ENCODE results near the gene ROBO1.

The ROBO1 gene

GRCh38 chr3:79367066-79367465, 400.7 kb downstream of the ROBO1 start:
- in situ Hi-C loops (cut with HindIII; ENCODE audit: low sequenced_read_pairs): no loop called here
- H3K4me3 ChIP-seq (ENCODE audit: low read depth, low read length): no peak overlapping the region
- TF ChIP-seq, protein P1, sequence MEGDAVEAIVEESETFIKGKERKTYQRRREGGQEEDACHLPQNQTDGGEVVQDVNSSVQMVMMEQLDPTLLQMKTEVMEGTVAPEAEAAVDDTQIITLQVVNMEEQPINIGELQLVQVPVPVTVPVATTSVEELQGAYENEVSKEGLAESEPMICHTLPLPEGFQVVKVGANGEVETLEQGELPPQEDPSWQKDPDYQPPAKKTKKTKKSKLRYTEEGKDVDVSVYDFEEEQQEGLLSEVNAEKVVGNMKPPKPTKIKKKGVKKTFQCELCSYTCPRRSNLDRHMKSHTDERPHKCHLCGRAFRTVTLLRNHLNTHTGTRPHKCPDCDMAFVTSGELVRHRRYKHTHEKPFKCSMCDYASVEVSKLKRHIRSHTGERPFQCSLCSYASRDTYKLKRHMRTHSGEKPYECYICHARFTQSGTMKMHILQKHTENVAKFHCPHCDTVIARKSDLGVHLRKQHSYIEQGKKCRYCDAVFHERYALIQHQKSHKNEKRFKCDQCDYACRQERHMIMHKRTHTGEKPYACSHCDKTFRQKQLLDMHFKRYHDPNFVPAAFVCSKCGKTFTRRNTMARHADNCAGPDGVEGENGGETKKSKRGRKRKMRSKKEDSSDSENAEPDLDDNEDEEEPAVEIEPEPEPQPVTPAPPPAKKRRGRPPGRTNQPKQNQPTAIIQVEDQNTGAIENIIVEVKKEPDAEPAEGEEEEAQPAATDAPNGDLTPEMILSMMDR (IDR thresholded peaks at IDR 0.05; ENCODE audit: low read depth, low read length): no peak
- DNase-seq (ENCODE audit: low read depth, low spot score): peak; percentile 65

DNA sequence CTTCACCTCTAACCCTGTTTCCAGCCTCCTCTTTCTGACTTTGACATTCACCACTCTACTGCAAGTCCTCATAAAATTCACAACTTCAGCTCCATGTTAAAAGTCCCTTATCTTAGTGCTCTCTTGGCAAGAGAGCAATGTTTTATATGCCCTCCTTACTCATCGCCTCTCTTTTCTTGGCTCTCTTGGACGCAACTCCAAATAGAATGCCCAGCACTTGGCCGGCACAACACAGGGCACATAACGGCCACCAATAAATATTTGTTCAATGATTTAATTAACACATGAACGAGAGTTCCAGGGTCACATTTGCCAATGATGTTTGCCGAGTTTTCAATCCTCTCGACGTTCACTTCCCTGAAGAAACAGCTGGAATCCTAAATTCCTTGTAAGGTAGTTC, 401.4 kb downstream of the ROBO1 start:
- no peak overlapping the region for H3K4me3 ChIP-seq (ENCODE audit: low read depth, low read length)
- in situ Hi-C loops (cut with HindIII; ENCODE audit: low sequenced_read_pairs): no loop called here
- TF ChIP-seq, protein P1 (IDR thresholded peaks at IDR 0.05; ENCODE audit: low read depth, low read length): no peak

GRCh38 chr3:79364784-79365183, 403.0 kb downstream of the ROBO1 start:
- TF ChIP-seq, protein P1 (IDR thresholded peaks at IDR 0.05; ENCODE audit: low read depth, low read length): no peak
- in situ Hi-C loops (cut with HindIII; ENCODE audit: low sequenced_read_pairs): no loop called here
- DNase-seq (ENCODE audit: low read depth, low spot score): no peak
- no peak overlapping the region for H3K4me3 ChIP-seq (ENCODE audit: low read depth, low read length)

More for the DNA sequence above, 401.4 kb downstream of the ROBO1 start:
- DNase-seq (ENCODE audit: low read depth, low spot score): peak; percentile 13

GRCh38 chr3:79362571-79363270, 405.1 kb downstream of the ROBO1 start:
- no peak for DNase-seq (ENCODE audit: low read depth, low spot score)
- H3K4me3 ChIP-seq (ENCODE audit: low read depth, low read length): no peak overlapping the region
- TF ChIP-seq, protein P1 (IDR thresholded peaks at IDR 0.05; ENCODE audit: low read depth, low read length): no peak
- in situ Hi-C loops (cut with HindIII; ENCODE audit: low sequenced_read_pairs): no loop called here

DNA sequence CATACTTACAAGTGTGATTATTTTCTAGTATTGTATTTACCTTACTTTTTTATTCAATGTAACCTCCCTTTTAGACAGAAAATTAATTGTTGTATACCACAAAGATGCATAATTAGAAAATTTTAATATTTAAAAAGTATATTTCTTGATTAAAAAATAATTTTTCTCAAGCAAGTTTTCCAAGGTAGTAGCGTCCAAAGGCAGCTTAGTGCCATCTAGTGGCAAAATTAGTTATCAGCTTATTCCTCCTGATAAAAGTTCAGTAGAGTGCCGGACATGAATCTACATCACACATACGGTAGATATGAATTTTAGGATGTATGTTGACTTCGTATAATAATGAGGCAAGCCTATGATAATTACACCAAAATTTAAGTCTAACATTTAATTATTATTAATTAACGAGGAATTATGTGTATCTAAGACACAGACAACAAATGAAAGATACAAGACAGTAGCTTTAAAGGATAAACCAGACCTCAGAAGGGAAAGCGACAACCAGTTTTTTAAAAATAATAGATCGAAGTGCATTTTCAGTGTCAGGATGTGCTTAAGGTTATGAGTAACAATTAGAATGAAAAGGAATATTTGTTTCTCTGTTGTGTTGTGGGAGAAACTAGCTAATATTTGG, 405.9 kb downstream of the ROBO1 start:
- H3K4me3 ChIP-seq (ENCODE audit: low read depth, low read length): no peak overlapping the region
- TF ChIP-seq, protein P1 (IDR thresholded peaks at IDR 0.05; ENCODE audit: low read depth, low read length): peak; percentile 76
- peak; percentile 71 for DNase-seq (ENCODE audit: low read depth, low spot score)
- in situ Hi-C loops (cut with HindIII; ENCODE audit: low sequenced_read_pairs): no loop called here

GRCh38 chr3:79358327-79358726, 409.5 kb downstream of the ROBO1 start:
- DNase-seq (ENCODE audit: low read depth, low spot score): no peak
- in situ Hi-C loops (cut with HindIII; ENCODE audit: low sequenced_read_pairs): no loop called here
- TF ChIP-seq, protein P1 (IDR thresholded peaks at IDR 0.05; ENCODE audit: low read depth, low read length): no peak
- no peak overlapping the region for H3K4me3 ChIP-seq (ENCODE audit: low read depth, low read length)
